NCI-H2081 treated with DMSO at 0.1 percent for 48 hours (cell line): ENCODE measurements around the gene SCOC.

ENCODE experiments used
- DNase-seq: peaks from one replicate; lab custom pipeline; 2025; lab: John Stamatoyannopoulos, UW

Gene SCOC

DNA sequence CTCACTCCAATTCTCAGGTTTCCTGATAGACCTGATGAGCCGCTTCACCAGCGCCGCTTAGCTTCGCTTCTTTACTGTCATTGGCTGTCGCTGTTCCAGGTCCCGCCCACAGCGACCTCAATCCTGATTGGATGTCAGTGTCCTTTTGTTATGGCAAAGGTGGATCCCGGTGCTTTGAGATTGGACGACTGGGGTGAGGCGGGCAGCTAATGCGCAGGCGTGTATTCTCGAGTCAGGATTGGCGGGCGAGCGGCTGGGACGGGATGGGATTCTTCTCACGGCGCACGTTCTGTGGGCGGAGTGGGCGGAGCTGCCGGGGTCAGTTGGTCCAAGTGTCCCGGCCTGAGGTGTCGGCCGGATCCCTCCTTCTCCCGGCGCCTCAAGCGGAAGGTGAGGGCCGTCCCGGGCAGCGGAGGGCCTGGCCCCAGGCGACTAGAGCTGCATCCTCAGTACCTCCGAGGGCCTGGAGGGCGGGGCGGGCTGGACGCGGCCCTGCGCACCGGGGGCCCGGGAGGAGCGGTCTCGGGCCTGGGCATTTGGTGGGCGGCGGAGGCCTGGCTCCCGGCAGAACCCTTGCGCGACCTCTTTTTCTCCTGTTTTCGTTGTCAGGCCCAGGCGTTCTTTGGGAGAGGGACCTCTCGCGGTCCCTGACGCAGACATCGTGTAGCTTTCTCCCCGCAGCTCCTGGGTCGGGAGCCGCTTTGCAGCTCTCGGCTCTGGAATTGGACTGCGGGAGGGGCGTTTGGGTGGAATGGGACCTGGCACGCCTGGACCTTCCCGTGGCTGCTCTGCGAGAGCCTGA is at the start of gene SCOC:
Gene SCOC (plus strand): TSS at position 319 of the 802 bp plus-strand sequence. CDS start 5,525 bp downstream, outside the sequence.
- peak; percentile 90 for DNase-seq

DNA sequence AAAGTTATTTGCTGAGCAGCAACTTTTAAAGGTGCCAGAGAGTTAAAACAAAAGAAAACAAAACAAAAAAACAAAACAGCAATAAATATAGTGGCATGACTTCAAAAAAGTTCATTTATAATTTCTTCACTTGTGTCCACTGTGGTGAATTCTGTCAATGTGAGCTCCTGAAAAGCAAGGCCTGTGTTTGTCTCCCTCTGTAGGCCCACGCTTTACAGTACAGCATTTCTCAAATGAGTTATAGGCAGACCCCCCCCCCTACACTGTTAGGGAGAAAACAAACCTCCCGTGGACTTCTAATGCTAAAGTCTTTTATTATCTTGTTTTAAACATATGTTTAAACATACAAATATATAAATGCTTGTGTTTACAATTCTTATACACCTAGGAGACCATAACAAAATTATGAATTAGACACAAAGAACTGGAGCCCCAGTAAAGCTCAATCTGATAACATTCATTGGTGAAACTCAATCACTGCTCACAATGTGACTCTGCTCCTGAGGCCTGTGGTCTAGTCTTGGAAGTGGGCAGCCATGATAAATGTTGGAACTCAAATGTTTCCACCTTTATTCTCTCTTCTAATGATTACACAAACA is 47.0 kb upstream of the SCOC start:
- DNase-seq = peak; percentile 11

DNA sequence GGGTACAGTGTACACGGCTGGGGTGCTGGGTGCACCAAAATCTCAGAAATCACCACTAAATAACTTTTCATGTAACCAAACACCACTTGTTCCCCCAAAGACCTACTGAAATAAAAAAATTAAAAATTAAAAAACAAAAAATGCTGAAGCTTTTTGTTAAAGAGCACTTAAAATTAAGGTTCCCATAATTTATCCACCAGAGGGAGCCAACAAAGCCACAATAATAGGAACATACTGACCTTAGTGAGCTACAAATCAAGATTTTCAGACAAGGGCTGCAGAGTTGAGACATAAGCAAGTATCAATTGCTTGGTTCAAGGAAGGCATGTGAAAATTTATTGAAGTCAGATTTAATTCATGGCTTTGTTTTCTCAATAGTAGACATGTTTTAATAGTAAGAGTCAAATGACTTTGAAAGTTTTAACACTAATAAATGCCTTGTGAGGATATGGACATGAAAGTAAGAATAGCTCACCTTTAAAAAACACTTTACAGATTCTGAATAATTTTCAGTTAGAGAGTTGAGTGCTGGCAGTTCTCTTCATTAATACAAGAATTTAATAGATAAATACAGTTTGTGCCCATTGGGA is 43.0 kb upstream of the SCOC start:
- DNase-seq = no peak

DNA sequence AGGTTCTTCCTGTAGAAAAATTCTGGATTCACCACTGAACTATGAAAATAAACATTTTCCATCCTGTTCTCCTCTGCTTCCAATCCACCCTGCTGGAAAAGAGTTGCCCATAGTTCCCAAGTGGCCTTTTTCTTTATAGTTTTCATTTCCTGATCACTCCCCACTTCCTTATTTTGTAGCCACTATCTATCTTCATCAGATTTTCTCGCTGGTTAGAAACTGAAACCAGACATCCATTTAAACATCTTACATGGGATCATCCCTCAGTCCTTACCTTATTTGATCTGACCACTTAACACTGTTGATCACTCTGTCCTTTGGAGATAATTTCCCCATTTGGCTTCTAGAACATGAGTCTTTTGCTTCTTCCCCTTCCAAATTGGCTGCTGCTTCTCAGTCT is 42.2 kb upstream of the SCOC start:
- no peak for DNase-seq

DNA sequence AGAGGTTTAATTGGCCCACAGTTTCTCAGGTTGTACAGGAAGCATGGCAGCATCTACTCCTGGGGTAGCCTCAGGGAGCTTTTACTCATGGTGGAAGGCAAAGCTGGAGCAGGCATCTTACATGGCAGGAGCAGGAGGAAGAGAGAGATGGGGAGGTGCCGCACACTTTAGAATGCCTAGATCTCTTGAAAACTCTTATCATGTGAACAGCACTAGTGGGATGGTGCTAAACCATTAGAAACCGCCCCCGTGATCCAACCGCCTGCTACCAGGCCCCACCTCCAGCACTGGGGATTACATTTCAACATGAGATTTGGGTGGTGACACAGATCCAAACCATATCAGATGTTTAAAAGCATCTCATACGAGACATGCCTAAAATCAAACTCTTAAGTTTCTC is 41.6 kb upstream of the SCOC start:
- DNase-seq = no peak

DNA sequence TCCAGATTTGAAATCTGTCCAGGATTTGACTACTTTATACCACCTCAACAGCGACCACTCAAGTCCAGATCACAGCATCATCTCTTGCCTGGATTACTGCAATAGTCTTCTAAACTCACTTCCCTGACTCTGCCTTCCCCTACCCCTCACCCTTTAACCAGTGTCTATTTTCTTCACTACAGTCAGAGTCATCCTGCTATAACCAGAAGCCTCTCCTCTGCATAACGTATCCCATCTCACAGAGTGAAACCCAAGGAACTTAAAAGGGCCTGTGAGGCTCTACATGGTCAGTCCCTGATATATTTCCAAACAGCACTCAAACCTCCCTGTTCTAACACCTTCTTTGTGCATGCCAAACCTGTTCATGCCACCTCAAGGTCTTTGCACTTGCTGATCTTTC is 40.7 kb upstream of the SCOC start:
- DNase-seq = no peak

DNA sequence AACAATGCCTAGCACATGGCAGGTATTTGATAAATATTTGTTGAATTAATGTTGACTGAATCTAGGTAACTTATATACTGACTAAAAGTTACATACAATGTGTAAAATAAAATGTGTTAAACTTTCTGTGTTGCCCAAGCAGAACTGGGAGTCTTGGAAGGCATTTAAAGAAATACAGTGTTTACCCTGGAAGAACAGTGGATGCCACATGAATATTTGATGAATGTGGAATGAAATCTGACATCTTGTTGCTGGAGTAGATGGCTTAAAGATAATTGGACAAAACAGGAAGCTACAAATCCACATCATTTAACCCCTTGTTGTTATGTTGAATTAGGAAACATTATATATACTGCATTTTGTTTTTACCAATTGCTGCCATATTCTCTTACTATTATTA is 39.9 kb upstream of the SCOC start:
- DNase-seq = no peak

DNA sequence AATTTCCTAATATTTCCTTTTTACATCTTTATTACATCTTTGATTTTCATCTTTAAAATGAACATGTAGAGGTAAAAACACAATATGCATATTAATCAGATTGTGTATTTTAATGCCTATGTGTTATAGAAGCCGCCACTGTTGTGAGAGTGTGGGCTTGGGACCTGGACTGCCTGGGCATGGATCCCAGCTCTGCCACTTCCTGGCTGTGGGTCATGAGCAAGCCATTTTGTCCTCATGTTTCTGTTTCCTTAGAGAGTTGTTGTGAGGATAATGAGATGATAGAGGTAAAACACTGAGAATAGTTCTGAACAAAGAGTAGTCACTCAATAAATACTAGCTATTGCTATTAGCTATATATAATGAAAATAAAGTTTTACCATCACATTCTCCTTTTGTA is 38.4 kb upstream of the SCOC start:
- no peak for DNase-seq

DNA sequence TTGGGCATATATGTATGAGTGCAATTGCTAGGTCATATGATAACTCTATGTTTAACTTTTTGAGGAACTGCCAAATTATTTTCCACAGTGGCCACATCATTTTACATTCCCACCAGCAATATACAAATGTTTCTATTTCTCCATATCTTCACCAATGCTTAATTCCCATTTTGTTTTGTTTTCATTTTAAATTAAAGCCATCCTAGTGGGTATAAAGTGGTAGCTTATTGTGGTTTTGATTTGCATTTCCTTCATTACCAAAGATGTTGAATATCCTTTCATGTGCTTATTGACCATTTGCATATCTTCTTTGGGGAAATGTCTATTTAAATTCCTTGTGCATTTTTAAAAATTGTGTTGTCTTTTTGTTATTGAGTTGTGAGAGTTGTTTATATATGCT is 36.7 kb upstream of the SCOC start:
- DNase-seq = no peak

DNA sequence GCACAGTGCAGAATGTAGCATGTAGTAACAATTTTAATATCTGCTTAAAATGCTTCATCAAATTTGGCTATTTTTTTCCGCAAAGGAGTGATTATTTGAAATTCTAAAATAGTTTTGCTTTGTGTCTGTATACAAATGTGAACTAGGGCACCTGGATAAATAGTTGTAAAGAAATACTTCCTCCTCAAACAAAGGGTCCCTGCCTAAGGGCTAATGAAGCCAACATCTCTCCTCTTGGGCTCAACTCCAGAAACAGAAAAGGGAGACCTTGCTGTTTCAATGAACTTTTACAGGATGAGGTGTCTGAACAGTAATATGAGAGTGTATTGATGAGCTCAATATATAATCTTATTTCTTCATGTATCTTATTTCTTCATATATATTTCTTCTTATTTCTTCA is 30.8 kb upstream of the SCOC start:
- no peak for DNase-seq

DNA sequence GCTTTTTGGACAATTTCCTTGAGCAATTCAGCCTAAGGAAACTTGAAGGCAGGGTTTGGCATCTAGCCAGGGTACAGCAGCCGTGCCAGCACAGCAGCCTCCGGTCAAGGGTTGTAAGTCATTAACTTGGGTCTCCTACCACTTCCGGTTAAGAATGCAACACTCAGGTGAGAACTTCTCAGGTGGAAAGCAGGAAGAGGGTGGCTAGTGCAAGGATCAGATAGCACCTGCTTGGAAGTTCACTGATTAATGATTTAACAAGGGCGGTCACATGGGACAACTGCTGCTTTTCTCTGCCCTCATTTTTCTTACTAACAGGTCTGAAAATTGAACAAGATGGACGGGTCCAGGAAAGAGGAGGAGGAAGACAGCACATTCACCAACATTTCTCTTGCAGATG is 30.1 kb upstream of the SCOC start:
- DNase-seq = no peak

DNA sequence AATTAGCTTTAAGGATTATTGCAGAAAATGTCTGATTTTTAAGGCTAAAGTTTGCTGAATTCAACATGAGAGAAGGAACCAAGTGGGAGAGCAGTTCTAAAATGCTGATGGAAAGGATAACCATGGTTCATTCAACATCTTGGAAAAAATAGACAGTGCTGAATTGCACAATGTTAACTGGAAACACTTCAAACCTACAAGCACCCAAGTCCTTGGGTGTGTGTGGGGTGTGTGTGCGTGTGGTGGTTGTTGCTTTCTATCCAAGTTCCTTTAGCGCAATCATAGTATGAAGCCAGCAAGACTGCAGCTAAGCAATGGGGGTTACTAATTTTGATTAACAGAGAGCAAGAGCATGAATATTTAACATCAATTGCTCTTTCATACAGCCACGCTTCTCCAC is 29.3 kb upstream of the SCOC start:
- no peak for DNase-seq

DNA sequence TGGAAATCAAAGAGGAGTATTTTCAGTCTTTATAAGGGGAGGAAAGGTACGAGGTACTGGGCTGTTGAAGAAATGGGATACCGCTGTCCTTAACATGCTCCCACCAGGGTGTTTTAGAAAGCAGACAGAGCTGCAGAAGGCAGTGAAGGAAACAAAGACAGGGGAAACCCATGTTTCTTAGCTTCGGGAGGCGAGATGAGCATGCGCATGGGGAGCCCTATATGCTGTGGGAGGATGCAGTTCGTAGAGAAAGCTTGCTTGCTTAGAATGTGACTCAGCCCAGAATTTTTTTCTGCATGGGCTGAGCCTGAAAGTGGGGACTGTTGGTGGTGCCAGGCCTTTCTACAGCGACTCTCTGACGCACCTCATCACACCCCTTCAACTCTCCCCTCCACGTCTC is 28.8 kb upstream of the SCOC start:
- no peak for DNase-seq

DNA sequence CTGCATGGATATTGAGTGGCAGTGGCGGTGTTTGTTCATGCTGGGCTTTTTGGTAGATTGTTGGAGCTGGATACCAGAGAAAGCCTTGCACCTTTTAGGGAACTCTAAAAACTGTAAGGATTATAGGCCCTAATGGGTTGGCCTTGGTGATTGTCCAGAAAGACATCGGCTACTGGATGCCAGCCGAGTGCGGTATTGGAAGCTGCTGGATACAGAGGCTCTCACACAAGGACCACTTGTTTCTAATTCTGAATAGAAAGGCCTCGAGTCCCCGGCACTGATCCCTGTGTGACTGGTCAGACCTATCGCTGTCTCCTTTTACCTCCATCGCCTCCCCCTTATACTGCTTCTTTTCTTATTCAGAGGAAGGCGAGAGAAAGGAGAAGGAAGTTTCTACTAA is 27.3 kb upstream of the SCOC start:
- DNase-seq = no peak

DNA sequence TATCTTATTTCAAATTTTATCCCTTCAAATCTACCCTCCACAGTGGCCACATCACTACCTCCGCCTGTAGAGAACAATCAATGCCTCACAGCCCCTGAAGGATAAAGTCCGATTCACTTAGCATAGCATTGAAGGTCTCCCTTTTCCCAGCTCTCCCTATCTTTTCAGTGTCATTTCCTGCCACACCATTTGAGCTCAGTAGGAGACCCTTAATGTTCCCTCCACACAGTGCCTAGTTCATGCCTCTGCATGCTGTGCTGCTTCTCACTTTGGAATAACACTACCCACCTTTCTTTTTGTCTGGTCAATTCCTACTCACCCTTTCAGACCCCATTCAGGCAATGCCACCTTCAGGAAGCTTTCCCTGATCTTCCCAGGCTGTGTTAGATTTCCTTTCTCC is 23.6 kb upstream of the SCOC start:
- no peak for DNase-seq

DNA sequence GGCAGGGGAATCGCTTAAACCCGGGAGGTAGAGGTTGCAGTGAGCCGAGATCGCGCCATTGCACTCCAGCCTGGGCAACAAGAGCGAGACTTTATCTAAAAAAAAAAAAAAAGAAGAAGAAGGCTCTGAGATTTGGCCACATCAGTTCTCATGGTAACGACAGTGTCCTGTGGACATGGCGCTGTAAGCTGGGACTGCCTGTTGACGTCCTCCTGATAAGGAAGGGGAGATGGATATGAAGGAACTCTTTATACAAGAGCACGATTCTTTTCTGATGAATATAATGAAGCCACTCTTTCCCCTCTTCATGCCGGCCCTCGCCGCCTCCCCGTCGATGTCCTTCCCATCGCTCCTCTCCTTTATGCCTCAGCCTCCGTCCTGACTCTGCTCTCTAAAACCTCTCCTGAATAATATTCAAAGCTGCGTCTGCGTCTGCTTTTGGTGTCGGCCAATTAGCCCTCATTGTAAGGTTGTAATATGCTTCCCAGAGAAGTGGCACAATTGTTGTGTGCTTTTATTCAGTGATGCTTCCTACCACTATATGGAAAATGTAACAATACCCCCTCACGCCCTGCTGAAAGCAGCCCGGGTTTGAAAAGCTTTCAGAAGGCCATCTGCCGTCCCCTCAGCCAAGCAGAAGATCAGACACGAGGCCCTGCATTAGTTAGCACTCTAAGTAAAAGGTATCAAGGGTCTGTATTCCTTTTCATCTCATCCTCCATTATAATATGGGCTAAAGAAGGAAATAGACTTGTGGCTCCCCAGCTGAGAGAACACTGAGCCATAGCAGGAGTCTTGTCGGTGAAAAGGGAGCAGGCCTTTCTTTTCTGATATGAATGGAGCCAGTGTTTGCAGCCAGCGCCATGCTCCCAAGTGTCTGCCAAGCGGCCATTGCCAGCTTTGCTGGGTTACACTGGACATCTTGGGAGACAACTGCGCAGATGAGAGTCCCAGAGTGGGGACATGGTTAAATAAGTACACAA is 22.1 kb upstream of the SCOC start:
- no peak for DNase-seq

DNA sequence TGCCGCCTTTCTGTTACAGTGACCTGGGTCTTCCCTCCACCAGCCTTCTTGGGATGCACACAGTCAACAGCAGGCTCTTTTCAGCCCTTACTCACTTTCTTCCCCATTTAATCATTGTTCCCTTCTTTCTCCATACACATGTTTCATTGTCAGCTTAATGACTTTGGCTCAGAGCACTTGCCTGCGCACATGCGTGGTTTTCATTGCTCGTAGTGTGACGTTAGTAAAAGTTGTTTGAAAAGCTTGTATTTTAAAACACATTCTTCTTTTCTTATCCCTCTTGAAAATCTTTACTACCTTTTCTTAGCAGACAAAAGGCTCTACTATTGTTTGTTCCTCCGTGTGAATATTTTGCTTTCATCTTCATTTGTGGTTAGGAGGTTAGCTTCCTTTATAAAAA is 19.7 kb upstream of the SCOC start:
- DNase-seq = no peak

DNA sequence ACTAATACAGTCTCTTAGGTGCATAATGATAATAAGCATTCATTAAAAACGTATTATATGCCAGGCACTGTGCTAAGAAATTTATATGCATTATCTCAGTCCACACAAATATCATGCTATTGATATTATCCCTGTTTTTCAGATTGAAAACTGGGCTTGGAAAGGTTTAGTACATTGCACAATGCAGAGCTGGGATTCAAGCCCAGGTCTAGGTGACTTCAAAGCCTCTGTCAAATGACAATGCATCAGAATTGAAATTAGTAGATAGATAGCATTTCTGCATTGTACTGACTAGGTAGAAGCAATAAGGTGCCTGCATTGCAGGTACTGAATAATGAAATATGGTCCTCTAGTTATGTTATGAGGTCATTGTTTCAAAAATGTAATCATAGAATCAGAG is 18.2 kb upstream of the SCOC start:
- DNase-seq = no peak

DNA sequence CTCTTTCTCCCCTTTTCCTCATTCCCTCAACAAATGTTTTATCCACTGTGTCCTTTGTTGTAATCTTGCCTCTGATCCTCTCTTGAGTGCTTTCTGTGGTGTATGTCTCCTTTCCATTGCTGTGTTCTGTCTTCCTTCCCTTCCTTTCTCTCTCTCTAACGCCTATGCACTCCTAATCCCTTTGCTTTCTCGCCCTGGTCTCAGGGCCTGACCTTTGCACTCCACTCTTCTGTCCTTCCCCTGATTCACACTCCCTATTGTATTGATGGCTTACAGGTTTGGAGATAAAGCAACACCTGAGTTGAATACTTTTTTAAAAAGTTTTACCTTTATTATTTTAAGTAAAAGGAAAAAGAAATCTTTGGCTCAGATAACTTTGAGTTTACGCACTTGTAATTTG is 15.6 kb upstream of the SCOC start:
- DNase-seq = no peak

DNA sequence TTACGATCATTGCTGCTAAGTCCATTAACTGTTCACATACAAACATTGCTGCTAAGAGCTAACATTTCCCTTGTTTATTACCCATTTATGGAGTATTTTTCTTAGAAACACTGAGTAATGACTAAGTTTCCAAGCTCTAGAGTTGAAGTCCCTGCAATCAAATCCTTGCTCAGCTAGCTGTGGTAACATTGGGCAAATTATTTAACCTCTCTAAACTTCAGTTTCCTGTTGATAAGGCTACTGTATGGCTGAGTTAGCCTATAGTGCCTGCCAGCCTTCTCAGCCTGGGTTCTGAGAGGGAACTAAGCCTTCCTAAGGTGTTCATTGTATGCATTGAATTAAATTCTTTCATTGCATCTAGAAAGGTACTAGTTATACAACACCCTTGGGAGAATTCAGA is 15.2 kb upstream of the SCOC start:
- no peak for DNase-seq

DNA sequence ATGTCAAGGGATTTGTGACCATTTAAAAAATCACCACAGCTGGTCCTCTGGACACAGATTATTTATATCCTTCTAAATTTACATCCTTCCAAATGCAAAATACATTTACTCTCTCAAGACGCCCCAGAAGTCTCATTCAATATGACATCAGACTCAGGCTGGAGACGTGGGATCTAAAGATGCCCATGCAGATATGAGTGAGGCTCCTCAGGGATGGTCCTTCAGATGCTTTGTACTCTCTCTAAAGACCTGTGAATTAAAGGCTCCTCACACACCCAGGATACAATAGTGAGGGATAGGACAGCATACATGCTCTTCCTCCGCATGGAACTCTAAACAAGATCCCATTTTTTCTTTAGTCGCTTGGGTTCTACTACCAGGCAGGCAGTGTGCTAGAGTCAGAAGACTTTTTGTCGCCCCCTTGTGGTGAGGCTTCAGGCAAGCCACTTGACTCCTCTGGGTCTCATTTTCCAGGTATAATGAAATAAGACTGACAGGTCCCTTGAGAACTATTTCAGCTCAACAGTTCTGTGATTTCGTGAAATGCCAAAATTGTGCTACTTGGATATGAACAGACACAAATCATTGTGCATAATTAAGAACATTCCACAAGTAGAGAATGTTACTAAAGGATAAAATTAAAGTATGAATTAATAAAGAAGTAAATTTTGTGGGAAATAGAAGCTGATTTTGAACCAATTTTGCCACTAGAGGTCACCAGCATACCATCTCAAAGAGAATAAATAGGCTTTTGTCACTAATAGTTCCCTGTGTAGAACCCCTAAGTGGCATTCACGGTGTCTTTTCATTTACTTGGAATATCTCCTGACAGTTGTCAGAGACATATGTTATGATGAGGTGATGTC is 13.7 kb upstream of the SCOC start:
- DNase-seq = peak; percentile 29
